Adrenal gland (tissue), 5 donors: ENCODE measurements around the gene SIRPA.

Experiments used
- POLR2A ChIP-seq, 2 donors: fragments of 450-650 bp; IDR thresholded peaks; one replicate each; pipeline ENCODE4 v1.6.1; 2017; ENCODE audit warnings: antibody characterized with exemption in 2 of 2, mild to moderate bottlenecking in 2 of 2, moderate library complexity in 1 of 2
- TF ChIP-seq, protein P1 (sequence below), 6 experiments: fragments of 450-650 bp in 4 of 6; fragments of 200-600 bp in 2 of 6; sonication (generic) in 1 of 6; IDR thresholded peaks; 1 replicate in 5 of 6; 2 replicates in 1 of 6; pipeline versions ENCODE4 v1.5.1 to v1.8.0; 2016 to 2021; ENCODE audit warnings: antibody characterized with exemption in 6 of 6, mild to moderate bottlenecking in 2 of 6, moderate library complexity in 1 of 6
- donor health status: DM: no; HTN: no; CAD: no.

GRCh38 chr20:1909097-1909496 is 13.9 kb downstream of the SIRPA start:
- TF ChIP-seq, protein P1, sequence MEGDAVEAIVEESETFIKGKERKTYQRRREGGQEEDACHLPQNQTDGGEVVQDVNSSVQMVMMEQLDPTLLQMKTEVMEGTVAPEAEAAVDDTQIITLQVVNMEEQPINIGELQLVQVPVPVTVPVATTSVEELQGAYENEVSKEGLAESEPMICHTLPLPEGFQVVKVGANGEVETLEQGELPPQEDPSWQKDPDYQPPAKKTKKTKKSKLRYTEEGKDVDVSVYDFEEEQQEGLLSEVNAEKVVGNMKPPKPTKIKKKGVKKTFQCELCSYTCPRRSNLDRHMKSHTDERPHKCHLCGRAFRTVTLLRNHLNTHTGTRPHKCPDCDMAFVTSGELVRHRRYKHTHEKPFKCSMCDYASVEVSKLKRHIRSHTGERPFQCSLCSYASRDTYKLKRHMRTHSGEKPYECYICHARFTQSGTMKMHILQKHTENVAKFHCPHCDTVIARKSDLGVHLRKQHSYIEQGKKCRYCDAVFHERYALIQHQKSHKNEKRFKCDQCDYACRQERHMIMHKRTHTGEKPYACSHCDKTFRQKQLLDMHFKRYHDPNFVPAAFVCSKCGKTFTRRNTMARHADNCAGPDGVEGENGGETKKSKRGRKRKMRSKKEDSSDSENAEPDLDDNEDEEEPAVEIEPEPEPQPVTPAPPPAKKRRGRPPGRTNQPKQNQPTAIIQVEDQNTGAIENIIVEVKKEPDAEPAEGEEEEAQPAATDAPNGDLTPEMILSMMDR (IDR thresholded peaks at IDR 0.05) = no peak
- no peak for TF ChIP-seq POLR2A (IDR thresholded peaks at IDR 0.05)
